Measurements from ENCODE around the gene EP400. TPM values are rescaled to one million over a fixed set of nuclear protein-coding genes. Genes with fewer than 3 reads are reported as not detected.

EP400 gene
- total RNA-seq, 1 experiment from 2014 or later = 80.1 TPM

DNA sequence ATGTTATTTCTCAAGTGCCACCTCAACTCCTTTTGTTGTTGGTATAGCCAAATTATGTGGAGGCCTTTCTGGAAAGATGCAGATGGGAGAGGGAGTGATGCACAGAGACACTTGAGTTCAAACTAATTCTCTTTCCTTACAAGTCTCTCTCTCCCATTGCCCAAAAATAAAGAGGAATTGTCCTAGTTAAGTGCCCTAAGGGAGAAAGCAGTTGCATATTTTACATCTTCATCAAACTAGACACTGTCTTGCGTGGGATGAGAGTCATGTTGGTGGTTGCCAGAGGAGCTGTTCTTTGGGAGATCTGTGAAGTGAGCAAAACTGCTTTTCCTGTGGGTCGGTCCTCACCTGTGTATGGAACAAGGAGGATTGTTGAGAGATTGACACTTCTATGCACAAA, 72.2 kb downstream of the EP400 start:
- intact Hi-C loops (cut with micrococcal nuclease; ENCODE audit: unreplicated experiment) = no loop called here
- H3K27ac ChIP-seq (ENCODE audit: low read depth, low read length, poor library complexity, severe bottlenecking) = no peak overlapping the region
- BruUV-seq (replicated peaks) = no TSS peak
- TF ChIP-seq, protein P1, sequence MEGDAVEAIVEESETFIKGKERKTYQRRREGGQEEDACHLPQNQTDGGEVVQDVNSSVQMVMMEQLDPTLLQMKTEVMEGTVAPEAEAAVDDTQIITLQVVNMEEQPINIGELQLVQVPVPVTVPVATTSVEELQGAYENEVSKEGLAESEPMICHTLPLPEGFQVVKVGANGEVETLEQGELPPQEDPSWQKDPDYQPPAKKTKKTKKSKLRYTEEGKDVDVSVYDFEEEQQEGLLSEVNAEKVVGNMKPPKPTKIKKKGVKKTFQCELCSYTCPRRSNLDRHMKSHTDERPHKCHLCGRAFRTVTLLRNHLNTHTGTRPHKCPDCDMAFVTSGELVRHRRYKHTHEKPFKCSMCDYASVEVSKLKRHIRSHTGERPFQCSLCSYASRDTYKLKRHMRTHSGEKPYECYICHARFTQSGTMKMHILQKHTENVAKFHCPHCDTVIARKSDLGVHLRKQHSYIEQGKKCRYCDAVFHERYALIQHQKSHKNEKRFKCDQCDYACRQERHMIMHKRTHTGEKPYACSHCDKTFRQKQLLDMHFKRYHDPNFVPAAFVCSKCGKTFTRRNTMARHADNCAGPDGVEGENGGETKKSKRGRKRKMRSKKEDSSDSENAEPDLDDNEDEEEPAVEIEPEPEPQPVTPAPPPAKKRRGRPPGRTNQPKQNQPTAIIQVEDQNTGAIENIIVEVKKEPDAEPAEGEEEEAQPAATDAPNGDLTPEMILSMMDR (conservative IDR thresholded peaks at IDR 0.05; ENCODE audit: low read depth, low read length) = no peak
- TF ChIP-seq EZH2 (IDR thresholded peaks at IDR 0.05; ENCODE audit: borderline replicate concordance, low read depth, low read length, poor library complexity, severe bottlenecking) = no peak
- no peak overlapping the region for H3K4me3 ChIP-seq (ENCODE audit: low read depth, low read length, poor library complexity, severe bottlenecking)
- CTCF ChIA-PET = interaction anchor here (0.5 kb wide), 1 partner anchor 72 kb away, joined by 3 read pairs; the partner anchor contains the start of gene EP400
- no peaks in the 10 kb centered on the region for H3K4me1 ChIP-seq (ENCODE audit: insufficient read depth, low read length, poor library complexity, severe bottlenecking)
- H3K9me3 ChIP-seq (ENCODE audit: low read depth, low read length, poor library complexity, severe bottlenecking) = no peaks in the 10 kb centered on the region
- H3K36me3 ChIP-seq (ENCODE audit: insufficient read depth, low read length, poor library complexity, severe bottlenecking) = peaks cover 97% of the 10 kb centered on the region
- H3K27me3 ChIP-seq (replicated peaks; ENCODE audit: insufficient read depth, low read depth, low read length, poor library complexity) = no peaks in the 10 kb centered on the region
- no peak for DNase-seq (ENCODE audit: low spot score)
- POLR2A ChIA-PET (ENCODE audit: low non-redundant PET) = no interaction called here

DNA sequence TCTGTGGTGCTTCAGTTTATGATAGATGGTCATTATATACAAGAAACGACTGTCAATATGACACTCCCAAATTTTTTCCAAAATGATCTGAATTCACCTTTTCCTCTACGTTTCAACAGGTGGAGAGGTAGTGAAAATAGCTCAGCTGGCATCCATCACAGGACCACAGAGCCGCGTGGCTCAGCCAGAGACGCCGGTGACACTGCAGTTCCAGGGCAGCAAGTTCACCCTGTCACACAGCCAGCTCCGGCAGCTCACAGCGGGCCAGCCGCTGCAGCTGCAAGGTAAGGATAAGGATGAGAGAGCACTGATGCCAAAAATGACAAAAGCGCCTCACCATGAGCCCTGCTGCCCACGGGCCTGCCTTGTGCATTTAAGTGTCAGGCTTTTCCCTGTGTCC, 73.9 kb downstream of the EP400 start:
- ChIA-PET POLR2A (ENCODE audit: low non-redundant PET) (no interaction called here), CTCF (no interaction called here)
- Histone ChIP-seq H3K4me3 (ENCODE audit: low read depth, low read length, poor library complexity, severe bottlenecking) (no peak overlapping the region), H3K36me3 (ENCODE audit: insufficient read depth, low read length, poor library complexity, severe bottlenecking) (peaks cover 97% of the 10 kb centered on the region), H3K27ac (ENCODE audit: low read depth, low read length, poor library complexity, severe bottlenecking) (no peak overlapping the region), H3K9me3 (ENCODE audit: low read depth, low read length, poor library complexity, severe bottlenecking) (no peaks in the 10 kb centered on the region), H3K27me3 (replicated peaks; ENCODE audit: insufficient read depth, low read depth, low read length, poor library complexity) (no peaks in the 10 kb centered on the region), H3K4me1 (ENCODE audit: insufficient read depth, low read length, poor library complexity, severe bottlenecking) (no peaks in the 10 kb centered on the region)
- no peak for DNase-seq (ENCODE audit: low spot score)
- no TSS peak for BruUV-seq (replicated peaks)
- TF ChIP-seq EZH2 (IDR thresholded peaks at IDR 0.05; ENCODE audit: borderline replicate concordance, low read depth, low read length, poor library complexity, severe bottlenecking) = no peak
- TF ChIP-seq, protein P1 (conservative IDR thresholded peaks at IDR 0.05; ENCODE audit: low read depth, low read length) = no peak
- intact Hi-C loops (cut with micrococcal nuclease; ENCODE audit: unreplicated experiment) = no loop called here

DNA sequence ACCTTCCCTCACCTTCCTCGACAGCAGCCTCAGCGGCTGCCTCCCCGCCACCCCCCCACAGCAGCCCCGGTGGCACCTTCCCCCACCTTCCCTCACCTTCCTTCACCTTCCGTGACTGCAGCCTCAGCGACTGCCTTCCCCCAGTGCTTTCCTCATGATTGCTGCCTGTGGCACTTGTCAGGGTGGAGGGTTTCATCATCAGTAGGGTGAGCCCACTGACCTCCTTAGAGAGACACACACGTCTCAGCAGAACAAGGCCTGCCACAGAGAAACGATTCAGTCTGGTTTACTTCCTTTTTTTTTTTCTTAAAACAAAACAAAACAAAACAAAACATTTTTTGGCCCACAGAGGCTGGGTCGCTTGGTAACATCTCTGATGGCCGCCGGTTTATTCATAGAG, 75.0 kb downstream of the EP400 start:
- Histone ChIP-seq H3K27ac (ENCODE audit: low read depth, low read length, poor library complexity, severe bottlenecking) (no peak overlapping the region), H3K9me3 (ENCODE audit: low read depth, low read length, poor library complexity, severe bottlenecking) (no peaks in the 10 kb centered on the region), H3K27me3 (replicated peaks; ENCODE audit: insufficient read depth, low read depth, low read length, poor library complexity) (no peaks in the 10 kb centered on the region), H3K36me3 (ENCODE audit: insufficient read depth, low read length, poor library complexity, severe bottlenecking) (peaks cover 92% of the 10 kb centered on the region), H3K4me1 (ENCODE audit: insufficient read depth, low read length, poor library complexity, severe bottlenecking) (no peaks in the 10 kb centered on the region), H3K4me3 (ENCODE audit: low read depth, low read length, poor library complexity, severe bottlenecking) (no peak overlapping the region)
- intact Hi-C loops (cut with micrococcal nuclease; ENCODE audit: unreplicated experiment) = no loop called here
- DNase-seq (ENCODE audit: low spot score) = no peak
- TF ChIP-seq, protein P1 (conservative IDR thresholded peaks at IDR 0.05; ENCODE audit: low read depth, low read length) = no peak
- TF ChIP-seq EZH2 (IDR thresholded peaks at IDR 0.05; ENCODE audit: borderline replicate concordance, low read depth, low read length, poor library complexity, severe bottlenecking) = no peak
- BruUV-seq (replicated peaks) = no TSS peak
- ChIA-PET CTCF (no interaction called here), POLR2A (ENCODE audit: low non-redundant PET) (no interaction called here)
